Measurements from ENCODE around the gene MED15.
"Not testable (repeated sequence)": the region's sequence is repeated elsewhere in the genome, so short reads cannot be mapped to it uniquely, and the experiment has no call there.

MED15 gene

GRCh38 chr22:20584872-20585638 is 77.6 kb downstream of the MED15 start:
- no peak for DNase-seq

- no peak for DNase-seq
Observed at GRCh38 chr22:20585639-20586402, 78.4 kb downstream of the MED15 start.

- no peak for DNase-seq
Observed at GRCh38 chr22:20586403-20586745, 79.0 kb downstream of the MED15 start.

GRCh38 chr22:20587206-20587958 is 80.0 kb downstream of the MED15 start:
- no peak for DNase-seq

- DNase-seq: no peak
Observed at GRCh38 chr22:20588092-20588842, 80.9 kb downstream of the MED15 start.

- DNase-seq: no peak
Observed at GRCh38 chr22:20588843-20589581, 81.6 kb downstream of the MED15 start.

GRCh38 chr22:20589614-20590476 is 82.4 kb downstream of the MED15 start:
- no peak for DNase-seq

GRCh38 chr22:20590477-20591294 is 83.3 kb downstream of the MED15 start:
- no peak for DNase-seq

- DNase-seq: no peak
Observed at GRCh38 chr22:20591295-20591645, 83.9 kb downstream of the MED15 start.

GRCh38 chr22:20591660-20592310 is 84.4 kb downstream of the MED15 start:
- no peak for DNase-seq

GRCh38 chr22:20594038-20594437 is 86.6 kb downstream of the MED15 start:
- not testable (repeated sequence) for DNase-seq

GRCh38 chr22:20594486-20594885 is 87.1 kb downstream of the MED15 start:
- not testable (repeated sequence) for DNase-seq

- DNase-seq: no peak
Observed at GRCh38 chr22:20595461-20595860, 88.1 kb downstream of the MED15 start.

GRCh38 chr22:20599117-20599516 is 91.7 kb downstream of the MED15 start:
- DNase-seq: no peak

- DNase-seq: no peak
Observed at GRCh38 chr22:20600137-20600673, 92.8 kb downstream of the MED15 start.

- no peak for DNase-seq
Observed at GRCh38 chr22:20601308-20601707, 93.9 kb downstream of the MED15 start.

- DNase-seq: no peak
Observed at GRCh38 chr22:20602609-20603164, 95.3 kb downstream of the MED15 start.

GRCh38 chr22:20604092-20604747 is 96.8 kb downstream of the MED15 start:
- no peak for DNase-seq
